Mesenchymal stem cell (in vitro differentiated cells and primary cell): ENCODE measurements around the gene SV2B.
"Not testable (repeated sequence)": the region's sequence is repeated elsewhere in the genome, so short reads cannot be mapped to it uniquely, and the experiment has no call there.

Source experiments
- DNase-seq: peaks from one replicate; pipeline ENCODE4 v3.0.0-alpha.2; 2013
- H2AFZ ChIP-seq: one replicate; pipeline ENCODE4 v1.6.1; 2013; ENCODE audit warnings: low read depth, mild to moderate bottlenecking, control low read depth, inconsistent platforms, low read length, moderate library complexity
- H2AK5ac ChIP-seq: 2 replicates; pipeline ENCODE4 v1.6.1; 2013; ENCODE audit warnings: low read length, moderate library complexity, mild to moderate bottlenecking, inconsistent platforms; ENCODE audit not compliant: severe bottlenecking
- H2BK120ac ChIP-seq: one replicate; pipeline ENCODE4 v1.6.1; 2013; ENCODE audit warnings: low read depth, mild to moderate bottlenecking, inconsistent platforms, low read length, moderate library complexity
- H2BK12ac ChIP-seq, 2 experiments: one replicate each; pipeline ENCODE4 v1.6.1; 2013; ENCODE audit warnings: inconsistent platforms in 2 of 2, low read length in 2 of 2, mild to moderate bottlenecking in 2 of 2, moderate library complexity in 2 of 2, control low read depth in 1 of 2
- H2BK15ac ChIP-seq: one replicate; pipeline ENCODE4 v1.6.1; 2013; ENCODE audit warnings: mild to moderate bottlenecking, low read depth, inconsistent platforms; ENCODE audit not compliant: poor library complexity, severe bottlenecking
- H2BK5ac ChIP-seq: 2 replicates; pipeline ENCODE4 v1.6.1; 2013; ENCODE audit warnings: low read depth, mild to moderate bottlenecking, low read length, control low read depth, inconsistent platforms; ENCODE audit not compliant: poor library complexity, severe bottlenecking
- H3K14ac ChIP-seq, 2 experiments: one replicate each; pipeline ENCODE4 v1.6.1; 2013; ENCODE audit warnings: inconsistent platforms in 2 of 2, low read length in 2 of 2, control low read depth in 1 of 2, mild to moderate bottlenecking in 1 of 2, moderate library complexity in 1 of 2
- H3K18ac ChIP-seq, 2 experiments: one replicate each; pipeline ENCODE4 v1.6.1; 2013; ENCODE audit warnings: inconsistent platforms in 2 of 2, low read length in 2 of 2, control low read depth in 1 of 2, low read depth in 1 of 2, mild to moderate bottlenecking in 1 of 2
- H3K23ac ChIP-seq, 2 experiments: one replicate each; pipeline ENCODE4 v1.6.1; 2013; ENCODE audit warnings: inconsistent platforms in 2 of 2, low read length in 2 of 2, mild to moderate bottlenecking in 2 of 2, moderate library complexity in 2 of 2, control low read depth in 1 of 2
- H3K27ac ChIP-seq: 2 replicates; pipeline ENCODE4 v1.5.1; 2013; ENCODE audit warnings: mild to moderate bottlenecking, moderate library complexity, low read length, control low read depth, inconsistent platforms; ENCODE audit not compliant: poor library complexity, severe bottlenecking
- H3K27me3 ChIP-seq, 2 experiments: 2 replicates each; pipeline versions ENCODE4 v1.6.1 to v1.7.0; 2013; ENCODE audit warnings: low read length in 2 of 2, mild to moderate bottlenecking in 2 of 2, moderate library complexity in 2 of 2, control low read depth in 1 of 2, inconsistent platforms in 1 of 2; ENCODE audit not compliant: control insufficient read depth in 1 of 2, insufficient read depth in 1 of 2
- H3K36me3 ChIP-seq, 2 experiments: 2 replicates each; pipeline versions ENCODE4 v1.6.1 to v1.7.0; 2013; ENCODE audit warnings: low read length in 2 of 2, control low read depth in 1 of 2, inconsistent platforms in 1 of 2, low read depth in 1 of 2, mild to moderate bottlenecking in 1 of 2; ENCODE audit not compliant: insufficient read depth in 2 of 2, control insufficient read depth in 1 of 2
- H3K4ac ChIP-seq, 2 experiments: one replicate each; pipeline ENCODE4 v1.6.1; 2013; ENCODE audit warnings: inconsistent platforms in 2 of 2, low read length in 2 of 2, mild to moderate bottlenecking in 2 of 2, moderate library complexity in 2 of 2, control low read depth in 1 of 2, low read depth in 1 of 2
- H3K4me1 ChIP-seq: 2 replicates; pipeline ENCODE4 v1.6.1; 2013; ENCODE audit warnings: low read depth, low read length, control low read depth; ENCODE audit not compliant: control insufficient read depth, insufficient read depth
- H3K4me2 ChIP-seq: 2 replicates; pipeline ENCODE4 v1.6.1; 2013; ENCODE audit warnings: low read length, mild to moderate bottlenecking, inconsistent platforms; ENCODE audit not compliant: poor library complexity, severe bottlenecking
- H3K4me3 ChIP-seq, 2 experiments: 2 replicates each; pipeline versions ENCODE4 v1.5.1 to v1.7.0; 2013; ENCODE audit warnings: low read length in 2 of 2, mild to moderate bottlenecking in 2 of 2, control low read depth in 1 of 2, low read depth in 1 of 2; ENCODE audit not compliant: insufficient read depth in 1 of 2
- H3K79me1 ChIP-seq: replicated peaks from 2 replicates; pipeline ENCODE4 v1.6.1; 2013; ENCODE audit warnings: mild to moderate bottlenecking, control low read depth, low read length, inconsistent platforms; ENCODE audit not compliant: poor library complexity, severe bottlenecking
- H3K9ac ChIP-seq: 2 replicates; pipeline ENCODE4 v1.7.0; 2013; ENCODE audit warnings: mild to moderate bottlenecking, low read length, moderate library complexity
- H3K9me3 ChIP-seq: 2 replicates; pipeline ENCODE4 v1.7.0; 2013; ENCODE audit warnings: mild to moderate bottlenecking, low read length; ENCODE audit not compliant: control insufficient read depth
- H4K8ac ChIP-seq: one replicate; pipeline ENCODE4 v1.6.1; 2013; ENCODE audit warnings: inconsistent platforms, mild to moderate bottlenecking, low read length, moderate library complexity
- H4K91ac ChIP-seq: one replicate; pipeline ENCODE4 v1.6.1; 2013; ENCODE audit warnings: mild to moderate bottlenecking, low read length, inconsistent platforms
- WGBS: methylation state at CpG from one replicate; pipeline ENCODE4 v1.1.7; 2013; ENCODE audit warnings: mixed read lengths; 5-methylcytosine and 5-hydroxymethylcytosine counted together

Gene SV2B

GRCh38 chr15:91342097-91342496, 242.0 kb downstream of the SV2B start:
- H4K8ac ChIP-seq, result no peak overlapping the region
- H2BK5ac ChIP-seq, result no peak overlapping the region
- H3K4me2 ChIP-seq, result no peak overlapping the region
- no peaks in the 10 kb centered on the region for H3K4me1 ChIP-seq
- no peak overlapping the region for H2BK120ac ChIP-seq
- H3K4ac ChIP-seq, result no peak overlapping the region
- peaks cover 0 to 14% of the 10 kb centered on the region in 2 experiments for H3K27me3 ChIP-seq
- H3K79me1 ChIP-seq, result no peaks in the 10 kb centered on the region
- H4K91ac ChIP-seq, result no peak overlapping the region
- WGBS, result 67% methylated on average over 6 of the region's 7 CpGs
- H2BK15ac ChIP-seq, result no peak overlapping the region
- no peak overlapping the region for H3K14ac ChIP-seq
- H3K9ac ChIP-seq, result no peak overlapping the region
- no peak overlapping the region for H3K4me3 ChIP-seq
- no peak for DNase-seq
- no peak overlapping the region for H2BK12ac ChIP-seq
- H3K23ac ChIP-seq, result no peak overlapping the region
- H3K18ac ChIP-seq, result no peak overlapping the region
- H2AK5ac ChIP-seq, result no peak overlapping the region
- no peak overlapping the region for H2AFZ ChIP-seq
- H3K9me3 ChIP-seq, result no peaks in the 10 kb centered on the region
- H3K36me3 ChIP-seq, result no peaks in the 10 kb centered on the region
- H3K27ac ChIP-seq, result no peak overlapping the region

DNA sequence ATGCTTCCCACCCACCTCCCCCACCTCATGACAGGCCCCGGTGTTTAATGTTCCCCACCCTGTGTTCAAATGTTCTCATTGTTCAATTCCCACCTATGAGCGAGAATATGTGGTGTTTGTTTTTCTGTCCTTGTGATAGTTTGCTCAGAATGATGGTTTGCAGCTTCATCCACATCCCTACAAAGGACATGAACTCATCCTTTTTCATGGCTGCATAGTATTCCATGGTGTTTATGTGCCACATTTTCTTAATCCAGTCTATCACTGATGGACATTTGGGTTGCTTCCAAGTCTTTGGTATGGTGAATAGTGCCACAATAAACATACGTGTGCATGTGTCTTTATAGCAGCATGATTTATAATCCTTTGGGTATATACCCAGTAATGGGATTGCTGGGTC, 244.9 kb downstream of the SV2B start:
- not testable (repeated sequence) for H3K4ac ChIP-seq, H2AK5ac ChIP-seq, H3K18ac ChIP-seq, H2BK12ac ChIP-seq, H2AFZ ChIP-seq, H3K23ac ChIP-seq, H4K8ac ChIP-seq, H3K4me3 ChIP-seq, H2BK15ac ChIP-seq, H3K14ac ChIP-seq, DNase-seq, H3K79me1 ChIP-seq, H4K91ac ChIP-seq, H3K9ac ChIP-seq, H3K4me2 ChIP-seq, H3K9me3 ChIP-seq, H3K36me3 ChIP-seq, H3K4me1 ChIP-seq, H3K27ac ChIP-seq, H2BK120ac ChIP-seq, H2BK5ac ChIP-seq
- H3K27me3 ChIP-seq, result peaks cover 0 to 14% of the 10 kb centered on the region in 2 experiments
- WGBS, result no CpG with 5 or more reads among the region's 3 CpGs

GRCh38 chr15:91345736-91346135, 245.7 kb downstream of the SV2B start:
- no peak overlapping the region for H3K4ac ChIP-seq
- H3K4me3 ChIP-seq, result no peak overlapping the region
- H3K9me3 ChIP-seq, result no peaks in the 10 kb centered on the region
- no peak overlapping the region for H3K14ac ChIP-seq
- no peak overlapping the region for H2AK5ac ChIP-seq
- H3K4me1 ChIP-seq, result no peaks in the 10 kb centered on the region
- 67% methylated on average over 2 of the region's 5 CpGs for WGBS
- H3K27ac ChIP-seq, result no peak overlapping the region
- no peak overlapping the region for H3K4me2 ChIP-seq
- H3K36me3 ChIP-seq, result no peaks in the 10 kb centered on the region
- H2BK120ac ChIP-seq, result no peak overlapping the region
- no peak overlapping the region for H2BK15ac ChIP-seq
- H2BK5ac ChIP-seq, result no peak overlapping the region
- H2AFZ ChIP-seq, result no peak overlapping the region
- no peak for DNase-seq
- no peak overlapping the region for H4K91ac ChIP-seq
- no peak overlapping the region for H4K8ac ChIP-seq
- H3K9ac ChIP-seq, result no peak overlapping the region
- H3K23ac ChIP-seq, result no peak overlapping the region
- H2BK12ac ChIP-seq, result no peak overlapping the region
- H3K79me1 ChIP-seq, result no peaks in the 10 kb centered on the region
- no peak overlapping the region for H3K18ac ChIP-seq
- peaks cover 0 to 14% of the 10 kb centered on the region in 2 experiments for H3K27me3 ChIP-seq

GRCh38 chr15:91346259-91346658, 246.2 kb downstream of the SV2B start:
- Histone ChIP-seq H2BK15ac (no peak overlapping the region), H2BK5ac (no peak overlapping the region), H3K18ac (no peak overlapping the region), H3K9me3 (no peaks in the 10 kb centered on the region), H3K36me3 (no peaks in the 10 kb centered on the region), H3K4ac (no peak overlapping the region), H4K91ac (no peak overlapping the region), H3K4me2 (no peak overlapping the region), H4K8ac (no peak overlapping the region), H3K27ac (no peak overlapping the region), H2BK12ac (no peak overlapping the region), H3K79me1 (no peaks in the 10 kb centered on the region), H2BK120ac (no peak overlapping the region), H3K9ac (no peak overlapping the region), H3K23ac (no peak overlapping the region), H3K4me3 (no peak overlapping the region), H3K4me1 (no peaks in the 10 kb centered on the region), H2AFZ (no peak overlapping the region), H3K27me3 (peaks cover 0 to 10% of the 10 kb centered on the region in 2 experiments), H3K14ac (no peak overlapping the region), H2AK5ac (no peak overlapping the region)
- 48% methylated on average over 2 of the region's 2 CpGs for WGBS
- no peak for DNase-seq
